Stimulated activated CD8-positive, alpha-beta memory T cell treated with anti-CD3 and anti-CD28 coated beads, Interleukin-7, amount 100 ng/mL, for 1 hour (primary cell): Measurements from ENCODE around the gene GLP1R.
"Not testable (repeated sequence)": the region's sequence is repeated elsewhere in the genome, so short reads cannot be mapped to it uniquely, and the experiment has no call there.

Experiments
- DNase-seq, 2 donors: peaks; one replicate each; pipeline ENCODE4 v3.0.0-alpha.2; 2020; ENCODE audit warnings: low read depth in 2 of 2

Gene GLP1R

GRCh38 chr6:39128106-39128505 lies 79.5 kb downstream of the GLP1R start:
- no peak for DNase-seq

DNA sequence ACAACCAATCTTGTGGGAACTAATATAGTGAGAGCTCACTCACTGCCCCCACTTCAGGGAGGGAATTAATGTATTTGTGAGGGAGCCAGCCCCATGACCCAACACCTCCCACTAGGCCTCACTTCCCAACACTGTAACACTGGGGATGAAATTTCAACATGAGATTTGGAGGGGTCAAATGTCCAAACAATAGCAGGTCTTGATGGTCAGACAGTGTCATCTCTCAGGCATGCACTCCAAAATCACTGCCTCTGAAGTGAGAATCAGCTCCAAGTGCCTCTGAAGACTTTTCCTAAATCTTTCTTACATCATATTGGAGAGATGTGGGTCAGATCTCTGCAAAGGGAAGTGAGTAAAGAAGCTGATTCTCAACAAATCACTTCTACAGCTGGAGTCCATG lies 80.3 kb downstream of the GLP1R start:
- DNase-seq: no peak

- DNase-seq: no peak
Measured at GRCh38 chr6:39130691-39131090, 82.1 kb downstream of the GLP1R start.

DNA sequence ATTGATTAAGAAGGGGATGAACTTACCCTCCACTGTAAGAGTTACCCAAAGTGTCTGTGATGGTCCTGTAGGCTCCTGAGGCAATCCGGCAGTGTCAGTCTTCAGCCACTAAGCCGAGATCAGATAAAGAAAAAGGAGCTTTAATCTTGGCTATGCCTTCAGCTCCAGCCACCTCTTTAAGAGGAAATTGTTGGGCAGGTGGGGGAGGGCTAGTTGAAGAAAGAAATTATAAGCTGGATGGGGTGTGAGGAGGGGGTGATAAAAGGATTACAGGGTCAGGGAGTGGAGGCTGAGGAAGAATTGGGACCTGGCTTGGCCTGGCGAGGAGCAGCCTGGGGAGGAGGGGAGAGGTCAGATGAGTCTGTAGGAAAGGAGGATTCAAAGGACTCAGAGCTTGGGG lies 86.2 kb downstream of the GLP1R start:
- not testable (repeated sequence) for DNase-seq

DNA sequence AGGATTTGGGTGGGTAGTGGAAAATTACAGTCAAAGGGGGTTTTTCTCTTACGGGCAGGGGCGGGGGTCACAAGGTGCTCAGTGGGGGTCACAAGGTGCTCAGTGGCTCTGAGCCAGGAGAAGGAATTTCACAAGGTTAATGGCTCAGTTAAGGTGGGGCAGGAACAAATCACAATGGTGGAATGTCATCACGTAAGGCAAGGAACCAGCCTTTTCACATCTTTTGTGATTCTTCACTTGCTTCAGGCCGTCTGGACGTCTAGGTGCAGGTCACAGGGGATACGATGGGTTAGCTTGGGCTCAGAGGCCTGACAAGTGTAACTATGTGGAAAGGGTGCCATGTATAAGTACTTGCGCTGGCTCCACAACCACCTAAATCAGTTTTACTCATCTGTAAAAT lies 87.6 kb downstream of the GLP1R start:
- not testable (repeated sequence) for DNase-seq

GRCh38 chr6:39137245-39137644 lies 88.7 kb downstream of the GLP1R start:
- DNase-seq: no peak
